Transverse colon (tissue), 4 donors: ENCODE results near the gene SSH2.

Experiments
- EP300 ChIP-seq: sonication (generic); formaldehyde crosslinking; IDR thresholded peaks from one replicate; pipeline ENCODE4 v1.6.1; 2017; ENCODE audit warnings: antibody characterized with exemption, low read depth
- POLR2A ChIP-seq: fragments of 450-650 bp; IDR thresholded peaks from one replicate; pipeline ENCODE4 v1.6.1; 2016; ENCODE audit warnings: antibody characterized with exemption, mild to moderate bottlenecking, moderate library complexity
- POLR2AphosphoS5 ChIP-seq, 3 donors: sonication (generic); formaldehyde crosslinking; IDR thresholded peaks; one replicate each; pipeline ENCODE4 v1.6.1; 2016; ENCODE audit warnings: antibody characterized with exemption in 3 of 3
- TF ChIP-seq, protein P1 (sequence below), 5 experiments: fragments of 200-600 bp in 3 of 5; fragments of 450-650 bp in 2 of 5; sonication (generic) in 3 of 5; IDR thresholded peaks; 1 replicate in 2 of 5; 2 replicates in 3 of 5; pipeline ENCODE4 v1.5.1; 2016 to 2017; ENCODE audit warnings: antibody characterized with exemption in 5 of 5, inconsistent platforms in 3 of 5, mild to moderate bottlenecking in 2 of 5, moderate library complexity in 1 of 5

DNA sequence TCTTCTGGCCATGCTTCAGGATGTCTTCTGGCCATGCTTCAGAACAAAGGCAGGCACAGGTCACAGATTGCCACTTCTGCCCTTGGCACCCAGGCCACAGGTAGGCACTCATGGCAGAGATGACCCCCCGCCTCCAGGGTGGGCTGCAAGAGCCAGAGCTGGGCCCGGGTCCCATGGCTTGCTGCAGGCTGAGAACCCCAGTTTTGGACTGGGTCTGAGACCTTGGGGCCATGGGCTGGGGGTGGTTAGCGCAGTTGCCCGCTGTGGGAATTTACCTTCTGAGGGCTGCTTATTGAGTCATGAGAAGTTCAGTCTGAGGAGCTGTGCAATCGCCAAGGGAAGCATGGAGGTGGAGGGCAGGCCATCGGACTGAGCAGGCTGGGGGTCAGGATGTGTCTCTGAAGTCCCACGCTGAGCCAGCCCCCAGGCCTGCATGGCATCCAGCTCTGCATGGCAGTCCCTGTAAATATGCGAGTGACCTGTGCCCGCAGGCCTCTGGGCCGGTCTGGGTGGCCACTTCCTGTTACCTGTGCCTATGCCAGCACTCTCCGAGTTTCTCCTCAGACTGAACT is 335.4 kb downstream of the SSH2 start:
- TF ChIP-seq POLR2A (no peak), POLR2AphosphoS5 (IDR thresholded peaks at IDR 0.05) (no peak), EP300 (no peak)
- TF ChIP-seq, protein P1, sequence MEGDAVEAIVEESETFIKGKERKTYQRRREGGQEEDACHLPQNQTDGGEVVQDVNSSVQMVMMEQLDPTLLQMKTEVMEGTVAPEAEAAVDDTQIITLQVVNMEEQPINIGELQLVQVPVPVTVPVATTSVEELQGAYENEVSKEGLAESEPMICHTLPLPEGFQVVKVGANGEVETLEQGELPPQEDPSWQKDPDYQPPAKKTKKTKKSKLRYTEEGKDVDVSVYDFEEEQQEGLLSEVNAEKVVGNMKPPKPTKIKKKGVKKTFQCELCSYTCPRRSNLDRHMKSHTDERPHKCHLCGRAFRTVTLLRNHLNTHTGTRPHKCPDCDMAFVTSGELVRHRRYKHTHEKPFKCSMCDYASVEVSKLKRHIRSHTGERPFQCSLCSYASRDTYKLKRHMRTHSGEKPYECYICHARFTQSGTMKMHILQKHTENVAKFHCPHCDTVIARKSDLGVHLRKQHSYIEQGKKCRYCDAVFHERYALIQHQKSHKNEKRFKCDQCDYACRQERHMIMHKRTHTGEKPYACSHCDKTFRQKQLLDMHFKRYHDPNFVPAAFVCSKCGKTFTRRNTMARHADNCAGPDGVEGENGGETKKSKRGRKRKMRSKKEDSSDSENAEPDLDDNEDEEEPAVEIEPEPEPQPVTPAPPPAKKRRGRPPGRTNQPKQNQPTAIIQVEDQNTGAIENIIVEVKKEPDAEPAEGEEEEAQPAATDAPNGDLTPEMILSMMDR (IDR thresholded peaks at IDR 0.05) = no peak
